GM13977 (cell line): Measurements from ENCODE around the gene ELFN1.

Experiments used
- DNase-seq: peaks from one replicate; pipeline ENCODE4 v3.0.0; 2012; ENCODE audit warnings: low spot score
- in situ Hi-C: fragments of 300-500 bp; cut with MboI; formaldehyde crosslinking; loops from one replicate; pipeline ENCODE4 v1.12.0; 2022; ENCODE audit warnings: low sequenced_read_pairs, low pct_unique_long_range_greater_than_20kb, mixed read lengths, inconsistent platforms; ENCODE audit not compliant: unreplicated experiment
- TF ChIP-seq, protein P1 (sequence below): IDR thresholded peaks from 2 replicates; pipeline ENCODE4 v1.5.1; 2012; ENCODE audit warnings: mild to moderate bottlenecking, control low read depth; ENCODE audit not compliant: insufficient read depth; ENCODE audit errors: extremely low read depth, missing control alignments

The ELFN1 gene

DNA sequence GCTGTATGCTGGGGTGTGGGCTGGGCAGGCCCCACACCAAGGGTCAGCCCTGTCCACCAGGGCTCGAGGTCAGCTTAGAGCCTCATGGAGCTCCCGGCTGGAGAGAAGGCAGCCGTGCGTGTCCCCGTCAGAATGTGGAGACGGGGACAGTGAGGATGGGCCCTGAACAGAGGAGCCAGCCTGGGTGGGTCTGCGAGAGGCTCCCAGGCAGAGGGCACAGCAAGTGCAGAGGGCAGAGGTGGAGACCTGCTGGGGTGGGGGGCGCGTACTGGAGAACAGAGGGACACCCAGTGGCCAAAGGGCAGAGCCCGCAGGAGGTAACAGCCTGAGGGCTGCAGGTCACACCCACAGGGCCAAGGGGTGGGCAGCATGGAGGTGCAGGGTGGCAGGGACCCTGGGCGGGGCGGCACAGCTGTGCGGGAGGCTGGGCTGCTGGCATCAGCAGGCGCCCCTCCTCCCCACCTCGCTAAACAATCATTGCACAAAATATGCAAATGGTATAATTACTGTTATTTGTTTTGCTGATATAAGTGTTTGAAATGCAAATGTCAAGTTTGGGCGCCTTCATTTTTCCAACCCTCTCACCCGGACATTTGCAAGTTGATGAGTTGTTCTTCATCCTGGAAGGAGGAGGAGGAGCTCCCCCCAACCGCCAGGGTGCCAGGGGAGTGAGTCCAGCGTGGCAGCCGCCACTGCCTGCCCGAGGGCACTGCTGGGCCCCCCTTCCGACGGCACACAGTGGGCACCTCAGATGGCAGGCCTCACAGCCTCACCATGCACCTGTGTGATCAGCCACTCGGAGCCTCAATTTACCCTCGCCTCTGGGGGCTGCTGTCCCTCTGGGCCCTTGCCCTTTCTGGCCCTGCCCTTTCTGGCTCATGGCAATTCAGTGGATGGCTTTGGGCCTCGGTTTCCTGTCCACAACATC, 35.0 kb downstream of the ELFN1 start:
- no peak for DNase-seq
- TF ChIP-seq, protein P1, sequence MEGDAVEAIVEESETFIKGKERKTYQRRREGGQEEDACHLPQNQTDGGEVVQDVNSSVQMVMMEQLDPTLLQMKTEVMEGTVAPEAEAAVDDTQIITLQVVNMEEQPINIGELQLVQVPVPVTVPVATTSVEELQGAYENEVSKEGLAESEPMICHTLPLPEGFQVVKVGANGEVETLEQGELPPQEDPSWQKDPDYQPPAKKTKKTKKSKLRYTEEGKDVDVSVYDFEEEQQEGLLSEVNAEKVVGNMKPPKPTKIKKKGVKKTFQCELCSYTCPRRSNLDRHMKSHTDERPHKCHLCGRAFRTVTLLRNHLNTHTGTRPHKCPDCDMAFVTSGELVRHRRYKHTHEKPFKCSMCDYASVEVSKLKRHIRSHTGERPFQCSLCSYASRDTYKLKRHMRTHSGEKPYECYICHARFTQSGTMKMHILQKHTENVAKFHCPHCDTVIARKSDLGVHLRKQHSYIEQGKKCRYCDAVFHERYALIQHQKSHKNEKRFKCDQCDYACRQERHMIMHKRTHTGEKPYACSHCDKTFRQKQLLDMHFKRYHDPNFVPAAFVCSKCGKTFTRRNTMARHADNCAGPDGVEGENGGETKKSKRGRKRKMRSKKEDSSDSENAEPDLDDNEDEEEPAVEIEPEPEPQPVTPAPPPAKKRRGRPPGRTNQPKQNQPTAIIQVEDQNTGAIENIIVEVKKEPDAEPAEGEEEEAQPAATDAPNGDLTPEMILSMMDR = no peak
- in situ Hi-C loops = no loop called here

DNA sequence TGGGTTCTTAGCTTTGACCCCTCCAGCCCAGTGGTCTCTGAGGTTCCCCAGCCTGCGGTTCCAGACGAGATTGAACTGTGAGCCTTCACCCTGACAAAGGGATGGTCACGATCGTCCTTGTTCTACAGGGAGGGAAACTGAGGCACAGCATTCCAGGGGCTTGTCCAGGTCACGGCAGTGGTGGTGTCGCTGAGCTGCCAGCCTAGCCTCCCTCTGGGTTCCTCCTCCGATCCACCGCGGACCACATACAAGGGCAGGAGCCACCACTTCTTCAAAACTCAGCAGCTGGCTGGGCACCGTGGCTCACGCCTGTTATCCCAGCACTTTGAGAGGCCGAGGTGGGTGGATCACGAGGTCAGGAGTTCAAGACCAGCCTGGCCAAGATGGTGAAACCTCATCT, 35.8 kb downstream of the ELFN1 start:
- TF ChIP-seq, protein P1 = no peak
- in situ Hi-C loops = no loop called here
- DNase-seq = no peak

DNA sequence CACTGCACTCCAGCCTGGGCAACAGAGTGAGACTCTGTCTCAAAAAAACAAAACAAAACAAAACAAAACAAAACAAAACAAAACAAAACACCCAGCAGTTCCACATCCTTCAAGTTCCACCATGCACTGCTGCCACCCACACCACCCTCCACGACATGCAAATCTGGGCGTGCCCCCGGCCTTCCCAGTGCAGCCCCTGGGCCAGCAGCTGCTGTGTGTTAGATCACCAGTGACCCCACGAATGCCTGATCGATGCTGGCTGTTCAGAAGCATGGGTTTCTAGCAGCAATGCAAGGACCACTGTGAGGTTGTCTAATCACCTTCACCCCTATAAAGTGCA, 36.3 kb downstream of the ELFN1 start:
- in situ Hi-C loops = no loop called here
- DNase-seq = no peak
- TF ChIP-seq, protein P1 = no peak

DNA sequence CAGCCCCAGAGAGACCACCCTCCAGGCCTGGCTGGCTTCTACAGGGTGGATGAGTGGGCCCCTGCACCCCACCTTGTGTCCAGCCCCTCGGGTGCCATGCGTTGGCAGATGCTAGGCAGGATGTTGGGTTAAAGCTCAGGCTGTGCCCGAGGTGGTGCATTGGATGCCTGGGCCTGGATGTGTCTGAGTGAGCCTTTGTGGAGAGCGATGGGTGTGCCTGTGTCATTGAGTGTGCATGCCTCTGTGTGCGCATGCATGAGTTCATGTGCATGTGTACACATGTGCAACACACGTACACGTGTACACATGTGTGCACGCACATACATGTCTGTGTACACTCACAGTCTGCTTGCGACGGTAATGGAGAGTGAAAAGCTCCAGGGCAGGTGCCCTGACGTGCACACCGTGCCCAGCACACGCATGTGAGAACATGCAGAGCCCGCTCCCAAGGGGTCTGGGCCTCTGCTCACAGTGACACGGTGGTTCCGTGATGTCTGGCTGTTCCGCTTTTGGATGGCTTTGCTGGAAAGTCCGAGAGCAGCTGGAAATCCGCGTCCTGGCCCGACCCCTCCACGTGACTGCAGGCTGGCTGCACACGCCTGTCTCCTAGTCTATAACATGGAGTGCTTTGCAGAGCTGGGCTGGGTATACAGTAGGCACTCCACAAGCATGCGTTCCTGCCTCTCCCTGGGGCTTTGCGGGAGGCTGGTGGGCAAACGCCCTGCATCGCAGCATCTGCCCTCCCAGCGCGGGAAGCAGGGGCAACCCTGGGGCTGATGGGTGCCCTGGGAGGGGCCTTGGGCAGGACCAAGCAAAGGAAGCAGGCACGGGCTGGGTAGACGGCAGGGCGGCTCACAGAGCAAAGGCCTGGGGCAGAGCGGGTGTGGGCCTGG, 36.9 kb downstream of the ELFN1 start:
- DNase-seq = peak; percentile 31
- in situ Hi-C loops = no loop called here
- TF ChIP-seq, protein P1 = no peak

DNA sequence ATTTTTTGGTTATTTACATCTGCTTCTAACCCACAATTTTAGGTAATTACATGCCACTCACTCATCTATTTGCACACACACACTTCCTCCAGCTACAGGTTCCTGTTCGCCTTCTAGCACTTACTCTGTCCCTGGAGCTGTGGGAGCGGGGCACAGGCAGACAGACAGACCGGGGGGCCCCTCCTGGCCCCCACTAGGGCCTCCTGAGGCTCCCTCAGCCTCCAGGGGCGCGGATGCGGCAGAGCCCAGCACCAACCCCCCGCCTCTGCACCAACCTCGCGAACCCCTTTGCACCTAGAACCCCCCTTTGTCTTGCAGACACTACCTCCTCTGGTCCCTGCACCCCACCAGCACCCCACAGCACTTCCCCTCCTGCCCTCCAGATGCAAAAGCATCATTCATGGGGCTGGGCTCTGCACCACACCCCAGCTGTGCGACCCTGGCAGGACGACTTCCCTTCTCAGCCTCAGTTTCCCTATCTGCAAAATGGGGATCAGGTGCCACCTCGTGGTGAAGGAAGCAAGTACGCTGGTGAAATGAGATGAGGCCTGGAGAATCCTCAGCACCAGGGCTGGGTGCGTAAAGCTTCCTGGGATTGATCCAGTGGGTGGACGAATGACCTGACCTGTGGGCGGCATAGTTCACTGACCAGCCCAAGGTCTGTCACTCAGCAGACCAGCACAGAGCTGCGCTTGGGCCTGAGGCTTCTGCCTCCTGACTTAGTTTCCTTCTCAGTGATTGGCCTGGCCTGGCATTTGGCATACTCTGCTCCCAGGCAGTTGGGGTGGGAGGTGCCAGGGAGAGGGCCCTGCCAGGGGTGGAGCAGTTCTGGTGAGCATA, 37.9 kb downstream of the ELFN1 start:
- DNase-seq = no peak
- TF ChIP-seq, protein P1 = peak; percentile 28
- in situ Hi-C loops = no loop called here
